Measurements from ENCODE around the gene B4GALT2. TPM values are rescaled to one million over a fixed set of nuclear protein-coding genes. Genes with fewer than 3 reads are reported as not detected.

Gene B4GALT2
- total RNA-seq, 1 donor from 2014 or later = 39.1 TPM

DNA sequence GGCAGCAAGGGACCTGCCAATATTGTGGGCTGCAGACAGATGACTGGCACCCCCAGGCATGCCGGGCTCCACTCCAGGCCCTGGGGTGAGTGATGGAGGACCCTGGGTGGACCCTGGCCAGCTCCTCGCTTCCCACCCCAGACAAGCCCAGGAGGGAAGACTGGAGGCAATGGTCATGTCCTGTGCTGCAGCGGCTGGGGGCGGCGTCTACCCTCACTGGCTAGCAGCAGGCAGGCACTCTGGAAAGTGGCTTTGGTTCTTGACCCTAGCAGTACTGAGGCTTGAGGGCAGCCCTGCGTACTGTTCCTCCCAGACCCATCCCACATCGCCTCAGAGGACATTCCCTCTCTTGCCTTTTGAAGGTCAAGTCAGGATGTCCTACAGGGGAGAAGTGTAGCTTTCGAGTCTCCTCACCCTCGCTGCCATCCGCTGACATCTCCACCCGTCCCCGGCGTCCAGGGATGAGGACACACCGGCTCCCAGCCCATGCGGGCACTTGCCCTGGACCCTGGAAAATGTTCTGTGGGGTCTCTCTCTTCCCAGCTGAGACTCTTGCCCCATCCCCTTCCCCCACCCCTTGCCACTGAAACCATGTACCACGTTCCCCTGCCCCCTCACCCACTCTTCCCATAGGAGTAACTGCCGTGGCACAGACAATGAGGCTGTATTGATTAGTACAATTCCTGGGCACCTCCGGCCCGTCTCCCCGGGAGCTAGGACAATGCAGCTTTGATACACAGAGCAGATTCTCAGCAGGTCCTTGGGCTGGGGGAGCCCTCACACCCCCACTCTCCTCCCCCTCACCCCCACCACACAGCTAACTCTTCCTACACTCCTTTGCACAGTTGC is 37.3 kb downstream of the B4GALT2 start:
- intact Hi-C loops (cut with DNase I) = no loop called here
- DNase-seq (ENCODE audit: missing footprints) = peak; percentile 34
- no peak for ATAC-seq

DNA sequence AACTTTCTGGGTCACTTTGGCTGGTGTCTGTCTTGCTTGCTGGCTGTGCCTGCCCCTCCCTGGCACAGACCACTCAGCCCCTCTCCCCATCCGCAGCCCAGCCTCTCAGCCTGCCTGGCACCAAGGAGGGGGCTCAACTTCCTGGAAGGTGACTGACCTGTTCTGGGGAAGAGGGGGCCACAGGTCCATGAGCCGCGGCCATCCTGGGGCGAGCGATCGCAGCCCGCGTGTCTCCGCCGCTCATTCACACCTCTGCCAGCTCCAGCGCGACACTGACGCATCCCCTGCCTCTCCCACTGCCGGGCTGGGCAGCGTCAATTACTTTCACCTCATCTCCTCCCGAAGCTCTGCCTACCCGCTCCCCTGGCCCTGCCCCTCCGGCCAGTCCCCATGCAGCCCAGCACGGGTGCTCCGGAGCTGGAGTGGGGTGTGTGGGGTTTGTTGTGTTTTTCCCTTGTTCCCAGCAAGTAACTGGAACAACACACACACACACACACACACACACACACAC is 37.9 kb downstream of the B4GALT2 start:
- DNase-seq (ENCODE audit: missing footprints) (peak; percentile 53), ATAC-seq (no peak)
- intact Hi-C loops (cut with DNase I) = no loop called here

DNA sequence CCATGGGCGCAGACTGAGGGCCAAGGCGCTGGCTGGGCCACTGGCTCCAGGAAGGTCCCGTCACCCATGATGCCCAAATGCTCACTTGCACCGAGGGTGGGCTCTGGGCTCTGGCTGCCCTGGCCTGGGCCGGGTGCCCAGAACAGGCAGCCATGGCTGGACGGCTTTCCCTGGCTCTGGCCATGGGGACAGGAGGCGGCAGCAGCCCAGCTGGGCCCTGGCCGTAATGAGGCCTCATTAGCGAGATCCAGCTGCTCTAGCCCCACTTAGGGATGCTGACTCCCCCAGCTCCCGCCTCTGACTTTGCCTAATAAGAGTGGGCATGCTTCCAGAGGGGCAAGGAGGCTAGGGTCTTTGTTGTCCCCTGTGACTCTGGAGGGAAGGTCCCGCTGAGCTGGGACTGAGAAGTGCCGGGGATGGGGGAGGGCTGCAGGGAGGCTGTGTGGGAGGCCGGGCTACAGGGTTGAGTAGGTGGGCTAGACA is 40.5 kb downstream of the B4GALT2 start:
- intact Hi-C loops (cut with DNase I) = no loop called here
- ATAC-seq = no peak
- peak; percentile 56 for DNase-seq (ENCODE audit: missing footprints)

DNA sequence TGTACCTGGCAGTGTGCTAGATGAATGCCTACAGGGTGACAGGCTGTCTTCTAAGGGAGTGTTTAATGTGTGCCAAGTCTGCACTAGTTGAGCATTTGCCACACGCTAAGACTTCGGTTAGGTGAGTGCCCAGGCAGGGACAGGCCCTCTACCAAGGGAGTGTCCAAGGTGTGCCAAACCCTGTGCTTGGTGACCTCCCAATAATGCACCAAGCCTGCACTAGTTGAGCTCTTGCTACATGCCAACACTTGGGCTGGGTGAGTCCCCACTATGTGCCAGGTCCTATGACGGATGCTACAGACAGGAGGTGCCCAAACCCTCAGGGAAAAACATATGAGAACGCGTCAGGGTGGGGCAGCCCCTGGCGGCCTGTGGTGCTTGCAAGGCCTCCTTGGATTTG is 41.5 kb downstream of the B4GALT2 start:
- intact Hi-C loops (cut with DNase I) = no loop called here
- DNase-seq (ENCODE audit: missing footprints) (peak; percentile 20), ATAC-seq (no peak)

DNA sequence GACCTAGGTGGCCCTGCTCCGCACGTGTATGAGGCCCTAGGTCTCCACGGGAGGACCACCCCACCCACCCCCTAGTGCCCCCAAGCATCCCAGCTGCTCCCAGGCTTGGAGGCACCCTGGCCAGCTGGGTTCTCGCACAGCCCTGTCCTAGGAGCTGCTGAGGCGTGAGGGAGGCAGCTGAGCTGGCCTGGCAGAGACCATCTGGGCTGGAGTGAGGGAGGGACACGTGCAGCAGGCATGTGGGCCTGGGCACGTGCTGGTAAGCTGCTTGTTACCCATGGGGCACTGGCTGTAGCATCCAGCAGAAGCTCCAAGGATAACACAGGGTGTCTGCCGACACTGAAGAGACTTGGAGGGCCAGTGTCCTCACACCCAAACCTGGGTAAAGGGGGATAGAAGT is 42.1 kb downstream of the B4GALT2 start:
- peak; percentile 9 for DNase-seq (ENCODE audit: missing footprints)
- ATAC-seq = no peak
- intact Hi-C loops (cut with DNase I) = no loop called here

DNA sequence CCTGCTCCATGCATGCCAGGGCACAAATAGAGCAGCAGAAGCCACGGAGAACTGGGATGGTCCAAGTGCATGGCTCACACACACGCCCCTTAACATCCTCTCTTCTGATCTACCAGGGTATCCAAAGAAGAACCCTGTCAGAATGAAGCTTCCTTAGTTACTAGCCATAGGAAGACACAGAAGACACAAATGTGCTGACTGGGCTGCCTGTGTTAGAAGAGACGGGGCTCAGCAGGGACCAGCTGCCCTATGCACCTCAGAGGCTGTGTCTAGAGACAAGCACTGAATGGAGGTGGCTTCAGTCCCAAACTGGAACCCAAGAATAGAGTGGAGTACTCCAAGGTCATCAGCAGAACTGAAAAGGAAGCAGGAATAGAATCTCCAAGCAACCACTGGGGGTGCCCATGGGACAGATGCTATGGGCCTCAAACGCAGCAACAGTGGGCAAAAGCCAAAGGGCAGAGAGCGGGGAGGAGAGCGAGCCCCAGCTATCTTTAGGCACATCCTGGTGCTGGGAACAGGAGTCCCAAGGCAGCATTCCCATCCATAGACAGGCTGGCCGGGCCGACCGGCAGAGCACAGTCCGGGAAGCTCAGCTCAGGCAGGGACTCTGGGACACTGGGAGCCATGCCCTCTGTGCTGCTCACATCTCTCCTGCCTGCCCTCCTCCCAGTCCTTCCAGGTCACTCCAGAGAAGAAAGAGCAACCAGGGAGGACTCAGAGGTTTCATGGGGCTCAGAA is 42.7 kb downstream of the B4GALT2 start:
- intact Hi-C loops (cut with DNase I) = no loop called here
- ATAC-seq = peak; percentile 42
- DNase-seq (ENCODE audit: missing footprints) = peak; percentile 43

DNA sequence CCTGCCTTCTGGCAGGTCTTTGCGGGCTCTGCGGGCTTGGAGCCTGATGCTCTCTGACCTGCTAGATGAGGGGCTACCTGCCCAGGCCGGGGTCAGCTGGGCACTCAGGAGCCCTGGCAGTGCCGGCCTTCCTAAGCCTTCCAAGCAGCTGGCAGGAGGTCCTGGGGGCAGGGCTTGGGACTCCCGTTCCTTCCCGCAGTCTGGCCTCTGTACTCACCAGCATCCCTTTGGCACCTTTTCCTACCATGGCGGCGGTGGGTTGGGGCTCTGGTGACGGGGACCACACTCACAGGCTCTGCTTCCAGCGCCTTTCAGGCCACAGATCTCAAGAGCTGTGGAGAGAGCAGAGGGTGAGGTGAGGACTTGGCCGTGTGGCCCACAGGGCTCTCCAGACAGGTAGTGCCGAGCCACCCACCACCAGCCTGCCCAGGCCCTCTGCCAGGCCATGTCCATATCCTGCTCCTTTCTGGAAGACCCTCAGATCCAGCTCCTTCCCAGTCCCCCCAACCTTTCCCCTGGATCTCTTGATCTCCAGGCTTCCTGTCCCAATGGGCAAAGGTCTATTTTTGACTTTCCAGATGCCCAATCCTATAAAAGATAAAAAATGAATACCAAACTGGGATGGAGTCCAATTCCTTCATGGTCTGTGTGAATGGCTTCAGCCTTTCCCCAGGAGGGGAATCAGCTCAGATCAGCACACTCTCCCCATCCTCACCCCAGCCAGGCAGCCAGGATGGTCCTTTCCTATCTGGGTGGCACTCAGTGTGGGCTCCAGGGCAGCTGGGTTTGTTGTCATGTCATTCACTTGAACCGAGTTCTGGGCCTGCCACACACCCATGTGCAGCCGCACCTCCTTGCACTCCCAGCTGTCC is 45.3 kb downstream of the B4GALT2 start:
- ATAC-seq (no peak), DNase-seq (ENCODE audit: missing footprints) (peak; percentile 55)
- intact Hi-C loops (cut with DNase I) = no loop called here

DNA sequence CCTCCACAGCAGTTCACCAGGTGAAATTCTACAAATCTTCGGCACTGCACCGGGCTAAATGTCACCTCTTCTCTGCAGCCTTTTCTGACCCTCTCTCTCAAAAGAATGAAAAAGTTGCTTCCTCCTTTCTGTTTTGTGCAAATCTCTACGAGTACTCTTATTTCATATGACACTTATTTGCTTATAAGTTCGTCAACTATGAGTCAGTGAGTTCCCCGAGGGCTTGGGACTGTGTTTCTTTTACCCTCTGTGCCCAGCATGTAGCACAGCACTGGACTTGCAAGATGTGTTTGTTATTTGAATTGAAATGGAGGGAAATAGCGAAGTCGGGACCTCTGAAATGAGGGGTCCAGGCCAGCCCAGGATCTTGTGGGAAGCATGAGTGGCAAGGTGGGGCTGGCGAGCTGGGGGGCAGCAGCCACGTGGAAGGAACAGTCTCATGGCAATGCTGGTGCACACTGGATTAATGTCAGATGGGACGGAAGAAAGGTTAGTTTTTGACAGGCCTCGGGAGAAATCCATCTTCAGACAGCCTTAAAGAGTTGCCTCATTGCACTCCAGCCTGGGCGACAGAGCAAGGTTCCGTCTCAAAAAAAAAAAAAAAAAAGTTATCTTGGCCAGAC is 46.0 kb downstream of the B4GALT2 start:
- intact Hi-C loops (cut with DNase I) = no loop called here
- DNase-seq (ENCODE audit: missing footprints) (no peak), ATAC-seq (no peak)

DNA sequence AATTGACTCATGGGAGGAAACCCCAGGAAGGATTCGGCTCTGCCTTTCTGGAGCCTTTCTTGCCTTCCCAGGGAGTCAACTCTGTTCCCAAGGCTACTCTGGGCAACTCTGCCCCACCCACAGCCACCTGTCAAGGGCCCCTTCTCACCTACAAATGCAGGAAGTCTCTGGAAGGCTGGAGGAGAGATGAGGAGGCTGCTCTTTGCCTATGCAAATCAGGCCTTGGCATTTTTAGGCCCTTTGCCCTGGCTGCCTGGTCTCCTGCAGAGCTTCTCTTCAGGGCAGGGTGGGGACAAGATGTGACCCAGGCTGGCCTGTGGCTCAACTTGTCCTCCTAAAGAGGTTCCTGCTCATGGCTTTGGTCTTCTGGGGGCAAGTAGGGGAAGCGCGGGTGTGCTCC is 46.8 kb downstream of the B4GALT2 start:
- intact Hi-C loops (cut with DNase I) = no loop called here
- ATAC-seq (no peak), DNase-seq (ENCODE audit: missing footprints) (peak; percentile 33)

DNA sequence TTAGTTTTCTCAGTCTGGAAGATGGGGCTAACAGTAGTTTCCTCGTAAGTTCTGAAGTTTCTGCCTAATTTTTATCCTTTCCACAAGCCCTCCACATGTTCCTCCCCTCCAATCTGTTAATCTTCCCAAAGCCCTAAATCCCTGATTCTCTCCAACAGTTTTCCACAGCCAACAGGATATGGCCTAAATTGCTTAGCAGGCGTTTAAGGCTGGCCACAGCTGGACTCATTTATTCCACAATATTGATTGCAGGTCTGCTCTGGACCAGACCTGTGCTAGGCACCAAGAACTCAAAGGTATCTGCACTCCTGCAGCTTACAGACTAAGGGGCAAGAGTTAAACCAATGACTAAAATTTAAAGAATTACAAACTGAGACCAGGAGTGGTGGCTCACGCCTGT is 48.3 kb downstream of the B4GALT2 start:
- DNase-seq (ENCODE audit: missing footprints) = no peak
- intact Hi-C loops (cut with DNase I) = no loop called here
- no peak for ATAC-seq

DNA sequence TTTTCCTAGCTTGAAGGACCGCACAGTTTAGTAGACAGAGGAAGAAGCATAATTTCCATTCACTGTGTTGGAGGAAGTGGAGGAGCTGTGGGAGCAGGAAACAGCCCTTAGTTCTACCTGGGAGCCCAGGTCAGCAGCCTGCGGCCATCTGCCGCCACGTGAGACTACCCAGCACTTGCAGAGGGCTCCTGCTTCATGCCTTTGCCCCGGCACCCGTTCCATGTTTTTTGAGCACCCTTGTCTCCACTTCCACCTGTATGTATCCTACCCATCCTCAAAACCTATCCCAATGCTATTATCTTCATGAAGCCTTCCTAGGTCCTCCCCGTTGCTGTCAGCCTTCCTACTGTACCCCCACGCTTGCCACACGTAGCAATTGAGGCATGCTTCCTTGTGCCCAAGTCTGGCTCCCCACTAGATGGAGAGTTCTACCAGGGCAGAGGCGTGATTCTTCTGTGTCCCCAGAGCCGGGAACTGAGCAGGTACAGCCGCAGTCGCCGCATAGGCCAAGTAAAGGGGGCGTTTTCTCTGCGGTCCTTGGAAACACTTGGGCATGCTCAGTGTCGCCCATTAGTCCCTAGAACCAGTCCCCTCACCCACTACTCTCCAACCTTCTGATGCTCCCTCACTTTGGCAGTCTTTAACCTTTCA is 50.4 kb downstream of the B4GALT2 start:
- intact Hi-C loops (cut with DNase I) = no loop called here
- ATAC-seq (peak; percentile 9), DNase-seq (ENCODE audit: missing footprints) (no peak)

DNA sequence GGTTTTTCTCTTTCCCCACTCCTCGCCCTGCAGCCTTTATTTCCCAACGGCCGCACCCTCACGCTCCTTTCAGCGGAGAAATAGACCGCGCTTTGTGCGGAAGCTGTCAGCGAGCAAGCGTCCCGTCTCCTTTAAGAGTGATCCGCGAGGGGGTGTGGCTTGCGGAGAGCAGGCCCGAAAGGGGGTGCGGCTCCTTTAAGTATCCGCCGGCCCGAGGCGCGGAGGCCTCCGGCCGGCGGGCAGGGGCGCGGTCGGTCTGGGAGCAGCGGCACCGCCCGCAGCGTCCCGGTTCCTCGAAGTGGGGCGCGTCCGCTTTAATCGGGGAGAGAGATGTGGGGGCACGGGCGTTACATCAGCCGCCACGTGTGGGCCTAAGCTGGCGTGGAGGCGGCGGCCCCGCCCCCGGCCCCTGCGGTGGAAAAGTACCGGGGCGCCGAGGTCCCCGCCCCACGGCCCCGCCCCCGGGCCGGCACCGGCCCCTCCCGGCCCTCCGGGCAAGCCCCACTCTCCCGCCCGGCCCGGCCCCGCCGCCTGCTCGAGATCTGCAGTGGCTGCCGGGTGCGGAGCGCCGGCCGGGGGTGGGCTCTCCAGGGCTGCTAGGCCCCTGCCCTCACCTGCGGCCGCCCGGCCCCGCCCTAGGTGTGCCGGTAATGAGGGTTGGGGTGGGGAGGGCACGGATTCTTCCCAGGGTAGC is 51.0 kb downstream of the B4GALT2 start:
- intact Hi-C loops (cut with DNase I) = no loop called here
- peak; percentile 93 for ATAC-seq

DNA sequence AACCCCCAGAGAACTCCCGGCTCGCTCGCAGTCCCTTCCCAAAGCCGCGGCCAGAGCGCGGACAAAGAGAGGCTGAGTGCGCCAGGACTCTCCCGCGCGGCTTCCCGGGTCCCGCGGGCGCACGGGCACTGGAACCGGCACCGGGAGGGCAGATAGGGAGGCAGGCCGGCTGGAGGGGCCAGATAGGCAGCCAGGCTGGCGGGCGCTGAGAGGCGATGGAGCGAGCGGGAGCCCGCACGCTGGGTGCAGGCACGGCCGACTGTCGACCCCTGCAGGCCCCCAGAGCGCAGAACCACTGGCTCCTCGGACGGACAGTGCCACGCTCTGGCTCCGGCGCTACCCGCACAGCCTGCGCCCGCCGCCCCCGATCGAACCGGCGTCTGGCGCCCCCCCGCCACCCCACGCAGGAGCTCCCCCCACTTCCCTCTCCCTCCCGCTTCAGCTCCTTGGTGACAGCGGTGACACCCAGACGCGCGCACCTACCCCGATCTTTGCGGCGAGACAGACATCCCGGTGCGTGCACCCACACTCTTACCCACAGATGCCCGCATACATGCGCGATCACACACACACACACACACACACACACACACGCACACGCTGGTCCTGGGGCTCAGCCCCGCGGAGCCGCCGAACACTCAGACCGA is 51.7 kb downstream of the B4GALT2 start:
- DNase-seq (ENCODE audit: missing footprints) = no peak
- intact Hi-C loops (cut with DNase I) = no loop called here
- peak; percentile 51 for ATAC-seq

More for the DNA sequence above, 51.0 kb downstream of the B4GALT2 start:
- peak; percentile 96 for DNase-seq (ENCODE audit: missing footprints)

DNA sequence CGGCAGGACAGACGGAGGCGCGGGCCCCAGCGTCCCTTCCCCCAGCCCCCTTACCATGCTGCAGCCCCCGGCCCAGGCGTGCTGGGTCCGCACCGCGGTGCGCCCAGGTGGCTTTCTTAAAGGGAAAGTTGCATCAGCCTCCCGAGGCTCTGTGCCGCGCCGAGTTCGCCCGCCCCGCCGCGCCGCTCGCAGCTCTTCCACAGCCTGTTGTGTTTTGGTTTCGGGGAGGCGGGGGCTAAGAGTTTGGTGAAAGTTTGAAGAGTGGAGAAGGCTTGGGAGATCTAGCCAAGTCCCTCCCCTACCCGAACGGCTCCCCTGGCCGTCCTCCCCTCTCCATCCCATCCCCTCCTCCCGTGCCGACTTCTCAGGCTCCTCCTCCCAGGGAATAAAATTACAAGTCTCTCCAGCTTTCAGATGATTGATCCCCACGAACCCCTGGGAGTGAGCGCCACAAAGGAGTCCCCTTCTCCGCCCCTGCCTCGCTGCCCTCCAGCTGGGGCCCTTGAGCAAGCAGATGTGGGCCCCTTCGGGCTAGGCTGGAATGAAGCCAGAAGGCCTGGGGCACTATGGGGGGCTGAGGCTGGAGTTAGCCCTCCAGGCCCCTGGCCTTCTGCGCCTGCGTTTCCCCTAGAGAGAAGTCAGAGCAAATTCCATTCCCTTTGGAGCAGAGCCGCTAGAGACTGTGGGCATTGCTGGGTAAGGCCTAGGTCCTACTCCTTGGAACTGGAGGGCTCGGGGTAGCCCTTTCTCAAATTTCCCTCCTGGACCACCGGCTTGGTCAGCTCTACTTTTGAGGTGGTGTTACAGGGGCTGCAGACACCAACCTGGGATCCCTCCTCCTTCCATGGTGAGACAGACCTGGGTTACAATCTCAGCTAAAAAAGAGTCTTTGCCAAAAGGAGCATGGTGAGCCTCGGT is 52.5 kb downstream of the B4GALT2 start, which contains the start of gene SLC6A9:
SLC6A9 (minus strand) TSS at position 211 of the 918 bp plus-strand sequence. CDS start 7,185 bp downstream, outside the sequence.
- DNase-seq (ENCODE audit: missing footprints) (no peak), ATAC-seq (peak; percentile 20)
- intact Hi-C loops (cut with DNase I) = no loop called here

DNA sequence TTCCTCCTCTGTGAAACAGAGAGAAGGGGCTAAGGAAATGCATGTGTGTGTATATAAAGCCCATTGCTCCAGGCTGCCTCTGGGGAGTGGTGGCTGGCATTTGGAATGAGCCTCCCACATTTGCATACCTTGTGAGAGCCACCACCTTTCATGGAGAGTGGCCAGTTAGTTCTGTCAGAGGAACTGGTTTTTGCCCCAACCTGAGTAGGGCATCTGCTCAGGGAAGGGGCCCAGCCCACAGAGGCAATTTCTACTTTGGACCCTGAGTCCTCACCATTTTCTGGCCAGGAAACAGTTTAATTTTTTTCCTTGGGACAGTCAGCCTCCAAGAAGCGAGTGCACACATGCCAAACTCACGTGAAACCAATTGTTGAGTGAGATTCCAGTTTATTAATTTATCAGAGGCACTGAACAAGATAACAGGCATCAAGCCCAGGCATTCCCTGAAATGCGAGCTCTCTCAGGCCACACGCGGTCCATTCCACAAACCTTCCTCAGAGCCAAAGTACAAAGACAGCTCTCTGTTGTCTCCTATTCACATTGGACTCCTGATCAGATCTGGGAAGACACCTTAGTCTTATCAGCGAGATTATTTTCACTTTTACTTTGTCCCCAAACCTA is 53.3 kb downstream of the B4GALT2 start:
- ATAC-seq = no peak
- intact Hi-C loops (cut with DNase I) = no loop called here
- no peak for DNase-seq (ENCODE audit: missing footprints)

Data from Right ventricle myocardium inferior (tissue), 1 donor.